ENCODE measurements around the gene GMPPB. TPM values are rescaled to one million over a fixed set of nuclear protein-coding genes. Genes with fewer than 3 reads are reported as not detected.

Gene GMPPB
- polyA plus RNA-seq, 1 donor (not counting 4 experiments of a cell fraction or from before 2014, with no cell fraction given), result 17.4 TPM

- Histone ChIP-seq H3K27me3 (ENCODE audit: control insufficient read depth, extremely low read depth, insufficient read depth, low read length) (no peaks in the 10 kb centered on the region), H4K20me1 (ENCODE audit: control insufficient read depth, extremely low read depth, insufficient read depth, low read length) (no peaks in the 10 kb centered on the region), H2AFZ (ENCODE audit: control insufficient read depth, low read length) (no peak overlapping the region), H3K27ac (ENCODE audit: control insufficient read depth, insufficient read depth, low read length) (no peak overlapping the region), H3K4me1 (ENCODE audit: control insufficient read depth, extremely low read depth, insufficient read depth, low read length) (peaks cover 7% of the 10 kb centered on the region), H3K9me1 (ENCODE audit: control insufficient read depth, extremely low read depth, insufficient read depth, low read length) (no peaks in the 10 kb centered on the region), H3K9ac (ENCODE audit: control insufficient read depth, extremely low read depth, insufficient read depth, low read length) (no peak overlapping the region), H3K36me3 (ENCODE audit: control insufficient read depth in 2 of 2, extremely low read depth in 1 of 2, insufficient read depth in 2 of 2, low read length in 2 of 2) (peaks cover 0 to 22% of the 10 kb centered on the region in 2 experiments), H3K4me2 (ENCODE audit: control insufficient read depth, extremely low read depth, insufficient read depth, low read depth, low read length) (no peak overlapping the region), H3K9me3 (ENCODE audit: control insufficient read depth, low read depth, low read length) (no peaks in the 10 kb centered on the region), H3K79me2 (ENCODE audit: control insufficient read depth, insufficient read depth, low read length) (no peaks in the 10 kb centered on the region), H3K4me3 (ENCODE audit: control insufficient read depth in 2 of 3, extremely low read depth in 1 of 3, insufficient read depth in 2 of 3, low read depth in 1 of 3, low read length in 3 of 3) (no peak overlapping the region)
- dilution Hi-C loops (cut with MboI; ENCODE audit: extremely low pct_ligation_motif_present, low sequenced_read_pairs), result no loop called here
- no peak for TF ChIP-seq EZH2 (IDR thresholded peaks at IDR 0.05; ENCODE audit: low read length)
- no peak for TF ChIP-seq CTCF (optimal IDR thresholded peaks at IDR 0.05 in 1 of 3, IDR thresholded peaks at IDR 0.05 in 1 of 3, conservative IDR thresholded peaks at IDR 0.05 in 1 of 3; ENCODE audit: extremely low read depth in 1 of 3, insufficient read depth in 2 of 3, low read length in 3 of 3)
- DNase-seq (ENCODE audit: low read depth, low spot score) (no peak), FAIRE-seq (no peak)
These were observed 12.3 kb downstream of the GMPPB start for GRCh38 chr3:49711489-49711888.

- Histone ChIP-seq H2AFZ (ENCODE audit: control insufficient read depth, low read length) (no peak overlapping the region), H3K4me2 (ENCODE audit: control insufficient read depth, extremely low read depth, insufficient read depth, low read depth, low read length) (no peak overlapping the region), H3K36me3 (ENCODE audit: control insufficient read depth in 2 of 2, extremely low read depth in 1 of 2, insufficient read depth in 2 of 2, low read length in 2 of 2) (peaks cover 5 to 20% of the 10 kb centered on the region in 2 experiments), H3K9ac (ENCODE audit: control insufficient read depth, extremely low read depth, insufficient read depth, low read length) (no peak overlapping the region), H3K79me2 (ENCODE audit: control insufficient read depth, insufficient read depth, low read length) (no peaks in the 10 kb centered on the region), H3K4me1 (ENCODE audit: control insufficient read depth, extremely low read depth, insufficient read depth, low read length) (peaks cover 7% of the 10 kb centered on the region), H3K4me3 (ENCODE audit: control insufficient read depth in 2 of 3, extremely low read depth in 1 of 3, insufficient read depth in 2 of 3, low read depth in 1 of 3, low read length in 3 of 3) (no peak overlapping the region), H3K9me1 (ENCODE audit: control insufficient read depth, extremely low read depth, insufficient read depth, low read length) (no peaks in the 10 kb centered on the region), H4K20me1 (ENCODE audit: control insufficient read depth, extremely low read depth, insufficient read depth, low read length) (no peaks in the 10 kb centered on the region), H3K9me3 (ENCODE audit: control insufficient read depth, low read depth, low read length) (no peaks in the 10 kb centered on the region), H3K27ac (ENCODE audit: control insufficient read depth, insufficient read depth, low read length) (no peak overlapping the region), H3K27me3 (ENCODE audit: control insufficient read depth, extremely low read depth, insufficient read depth, low read length) (no peaks in the 10 kb centered on the region)
- DNase-seq (ENCODE audit: low read depth, low spot score) (no peak), FAIRE-seq (no peak)
- TF ChIP-seq CTCF (optimal IDR thresholded peaks at IDR 0.05 in 1 of 3, IDR thresholded peaks at IDR 0.05 in 1 of 3, conservative IDR thresholded peaks at IDR 0.05 in 1 of 3; ENCODE audit: extremely low read depth in 1 of 3, insufficient read depth in 2 of 3, low read length in 3 of 3) (no peak), EZH2 (IDR thresholded peaks at IDR 0.05; ENCODE audit: low read length) (no peak)
- dilution Hi-C loops (cut with MboI; ENCODE audit: extremely low pct_ligation_motif_present, low sequenced_read_pairs), result no loop called here
These were observed 13.9 kb downstream of the GMPPB start for GRCh38 chr3:49709852-49710251.

Data from keratinocyte (primary cell).